Measurements from ENCODE around the gene PARP11. TPM values are rescaled to one million over a fixed set of nuclear protein-coding genes. Genes with fewer than 3 reads are reported as not detected.

PARP11 gene
- total RNA-seq, 1 donor from 2014 or later, result 10.4 TPM

DNA sequence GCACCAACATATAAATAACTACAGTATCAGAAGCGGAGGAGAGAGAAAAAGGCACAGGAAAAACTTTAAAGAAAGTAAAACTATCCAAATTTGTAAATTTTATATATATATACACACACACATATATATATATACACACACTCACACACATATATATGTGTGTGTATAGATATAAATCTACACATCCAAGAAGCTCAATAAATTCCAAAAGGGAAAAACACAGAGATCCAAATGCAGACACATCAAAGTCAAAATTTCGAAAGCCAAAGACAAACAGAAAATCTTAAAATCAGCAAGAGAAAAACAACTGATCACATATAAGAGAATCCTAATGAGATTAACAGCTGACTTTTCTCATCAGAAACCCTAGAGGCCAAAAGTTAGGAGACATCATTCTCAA, 37.3 kb downstream of the PARP11 start:
- Histone ChIP-seq H4K20me1 (ENCODE audit: insufficient read depth, low read length) (peaks cover 21% of the 10 kb centered on the region), H3K4me2 (ENCODE audit: low read length) (no peak overlapping the region), H3K9me3 (ENCODE audit: insufficient read depth, low read depth, low read length) (no peaks in the 10 kb centered on the region), H3K27ac (ENCODE audit: low read depth, low read length) (no peak overlapping the region), H3K4me1 (ENCODE audit: insufficient read depth, low read length) (peaks cover 3% of the 10 kb centered on the region), H3K36me3 (ENCODE audit: insufficient read depth, low read length) (no peaks in the 10 kb centered on the region), H2AFZ (ENCODE audit: low read depth, low read length) (no peak overlapping the region), H3K4me3 (ENCODE audit: insufficient read depth, low read depth, low read length) (no peak overlapping the region), H3K9ac (ENCODE audit: low read length) (no peak overlapping the region), H3K79me2 (ENCODE audit: insufficient read depth, low read length) (no peaks in the 10 kb centered on the region), H3K27me3 (ENCODE audit: insufficient read depth, low read length) (no peaks in the 10 kb centered on the region)
- FAIRE-seq (no peak), DNase-seq (ENCODE audit: low read depth) (no peak)
- Mint-ChIP-seq H3K9me3 (ENCODE audit: unreplicated experiment) (no peaks in the 10 kb centered on the region), H3K4me1 (ENCODE audit: low read depth, unreplicated experiment) (peaks cover 13% of the 10 kb centered on the region), H3K27ac (ENCODE audit: unreplicated experiment) (no peak overlapping the region), H3K36me3 (ENCODE audit: low read depth, unreplicated experiment) (peaks cover 7% of the 10 kb centered on the region), H3K27me3 (ENCODE audit: low read depth, unreplicated experiment) (no peaks in the 10 kb centered on the region), H3K4me3 (ENCODE audit: unreplicated experiment) (no peak overlapping the region)
- TF ChIP-seq EZH2 (IDR thresholded peaks at IDR 0.05; ENCODE audit: insufficient read depth, low read length), result no peak
- no peak for TF ChIP-seq CTCF (IDR thresholded peaks at IDR 0.05; ENCODE audit: insufficient read depth, low read depth, low read length)

- Histone ChIP-seq H3K27me3 (ENCODE audit: insufficient read depth, low read length) (no peaks in the 10 kb centered on the region), H3K4me2 (ENCODE audit: low read length) (no peak overlapping the region), H4K20me1 (ENCODE audit: insufficient read depth, low read length) (peaks cover 21% of the 10 kb centered on the region), H3K27ac (ENCODE audit: low read depth, low read length) (no peak overlapping the region), H3K4me3 (ENCODE audit: insufficient read depth, low read depth, low read length) (no peak overlapping the region), H2AFZ (ENCODE audit: low read depth, low read length) (no peak overlapping the region), H3K4me1 (ENCODE audit: insufficient read depth, low read length) (peaks cover 3% of the 10 kb centered on the region), H3K9ac (ENCODE audit: low read length) (no peak overlapping the region), H3K9me3 (ENCODE audit: insufficient read depth, low read depth, low read length) (no peaks in the 10 kb centered on the region), H3K79me2 (ENCODE audit: insufficient read depth, low read length) (no peaks in the 10 kb centered on the region), H3K36me3 (ENCODE audit: insufficient read depth, low read length) (no peaks in the 10 kb centered on the region)
- Mint-ChIP-seq H3K27ac (ENCODE audit: unreplicated experiment) (no peak overlapping the region), H3K27me3 (ENCODE audit: low read depth, unreplicated experiment) (no peaks in the 10 kb centered on the region), H3K36me3 (ENCODE audit: low read depth, unreplicated experiment) (peaks cover 5% of the 10 kb centered on the region), H3K9me3 (ENCODE audit: unreplicated experiment) (no peaks in the 10 kb centered on the region), H3K4me1 (ENCODE audit: low read depth, unreplicated experiment) (peaks cover 13% of the 10 kb centered on the region), H3K4me3 (ENCODE audit: unreplicated experiment) (no peak overlapping the region)
- DNase-seq (ENCODE audit: low read depth), result no peak
- TF ChIP-seq CTCF (IDR thresholded peaks at IDR 0.05; ENCODE audit: insufficient read depth, low read depth, low read length) (no peak), EZH2 (IDR thresholded peaks at IDR 0.05; ENCODE audit: insufficient read depth, low read length) (no peak)
- no peak for FAIRE-seq
Measured at GRCh38 chr12:3834774-3835173, 38.4 kb downstream of the PARP11 start.

DNA sequence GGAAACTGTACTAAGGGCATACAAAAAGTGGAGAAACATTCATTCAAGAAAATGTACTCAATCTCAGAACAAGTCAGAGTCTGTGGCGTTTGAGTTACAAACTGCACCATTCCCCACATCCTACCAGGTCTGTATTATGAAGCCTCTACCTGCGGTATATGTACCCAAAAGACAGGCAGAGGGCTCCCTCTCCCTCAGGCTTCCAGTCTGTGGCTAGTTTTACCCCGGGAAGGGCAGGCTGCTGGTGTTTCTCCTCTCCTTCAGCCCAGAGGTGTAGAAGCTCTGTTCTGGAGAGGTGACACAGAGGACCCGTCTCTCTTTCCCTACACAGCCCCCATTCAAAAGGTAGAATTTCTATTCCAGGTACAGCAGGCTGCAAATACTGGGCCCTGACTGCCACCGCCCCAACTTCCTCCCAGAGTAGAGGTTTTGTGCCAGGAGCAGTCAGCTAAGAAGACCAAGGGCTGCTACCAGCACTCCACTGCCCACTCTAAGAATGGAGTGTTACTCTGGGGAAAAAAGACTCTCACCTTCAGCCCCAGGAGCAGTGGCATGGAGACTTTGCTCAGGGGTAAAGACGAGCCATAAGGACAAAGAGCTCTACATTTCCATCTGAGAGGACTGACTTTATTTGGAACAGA, 39.4 kb downstream of the PARP11 start:
- no peak for FAIRE-seq
- no peaks in the 10 kb centered on the region for H3K36me3 ChIP-seq (ENCODE audit: insufficient read depth, low read length)

More for the DNA sequence above, 39.4 kb downstream of the PARP11 start:
- Histone ChIP-seq H3K9ac (ENCODE audit: low read length) (no peak overlapping the region), H4K20me1 (ENCODE audit: insufficient read depth, low read length) (peaks cover 21% of the 10 kb centered on the region), H3K4me1 (ENCODE audit: insufficient read depth, low read length) (peaks cover 3% of the 10 kb centered on the region), H3K4me3 (ENCODE audit: insufficient read depth, low read depth, low read length) (no peak overlapping the region), H3K79me2 (ENCODE audit: insufficient read depth, low read length) (no peaks in the 10 kb centered on the region), H3K4me2 (ENCODE audit: low read length) (no peak overlapping the region), H2AFZ (ENCODE audit: low read depth, low read length) (no peak overlapping the region), H3K27ac (ENCODE audit: low read depth, low read length) (no peak overlapping the region), H3K27me3 (ENCODE audit: insufficient read depth, low read length) (no peaks in the 10 kb centered on the region), H3K9me3 (ENCODE audit: insufficient read depth, low read depth, low read length) (no peaks in the 10 kb centered on the region)
- DNase-seq (ENCODE audit: low read depth), result no peak
- Mint-ChIP-seq H3K4me1 (ENCODE audit: low read depth, unreplicated experiment) (peaks cover 13% of the 10 kb centered on the region), H3K9me3 (ENCODE audit: unreplicated experiment) (no peaks in the 10 kb centered on the region), H3K4me3 (ENCODE audit: unreplicated experiment) (no peak overlapping the region), H3K36me3 (ENCODE audit: low read depth, unreplicated experiment) (no peaks in the 10 kb centered on the region), H3K27ac (ENCODE audit: unreplicated experiment) (no peak overlapping the region), H3K27me3 (ENCODE audit: low read depth, unreplicated experiment) (no peaks in the 10 kb centered on the region)
- TF ChIP-seq CTCF (IDR thresholded peaks at IDR 0.05; ENCODE audit: insufficient read depth, low read depth, low read length), result no peak
- TF ChIP-seq EZH2 (IDR thresholded peaks at IDR 0.05; ENCODE audit: insufficient read depth, low read length), result no peak
